Mesendoderm (in vitro differentiated cells): ENCODE results near the gene B3GAT3. TPM values are rescaled to one million over a fixed set of nuclear protein-coding genes. Genes with fewer than 3 reads are reported as not detected.

Source experiments
- DNase-seq: peaks from one replicate; pipeline ENCODE4 v3.0.0; 2013
- H2AK5ac ChIP-seq: 2 replicates; pipeline ENCODE4 v1.6.1; 2013; ENCODE audit warnings: low read length, inconsistent platforms
- H2BK120ac ChIP-seq: 2 replicates; pipeline ENCODE4 v1.6.1; 2013; ENCODE audit warnings: low read depth, mild to moderate bottlenecking, low read length, moderate library complexity, mixed read lengths
- H2BK15ac ChIP-seq: replicated peaks from 2 replicates; pipeline ENCODE4 v1.6.1; 2013; ENCODE audit warnings: low read depth, mild to moderate bottlenecking, moderate library complexity
- H2BK5ac ChIP-seq: 2 replicates; pipeline ENCODE4 v1.6.1; 2013; ENCODE audit warnings: low read length, inconsistent platforms
- H3K18ac ChIP-seq: 2 replicates; pipeline ENCODE4 v1.6.1; 2013; ENCODE audit warnings: mild to moderate bottlenecking, low read length, mixed read lengths
- H3K23ac ChIP-seq: one replicate; pipeline ENCODE4 v1.6.1; 2013; ENCODE audit warnings: low read length
- H3K27ac ChIP-seq: 2 replicates; pipeline ENCODE4 v1.5.1; 2013; ENCODE audit warnings: low read depth, mild to moderate bottlenecking, inconsistent platforms, low read length, moderate library complexity
- H3K27me3 ChIP-seq: 2 replicates; pipeline ENCODE4 v1.6.1; 2013; ENCODE audit warnings: low read length, control low read depth, mild to moderate bottlenecking, inconsistent platforms; ENCODE audit not compliant: insufficient read depth, poor library complexity
- H3K36me3 ChIP-seq: 2 replicates; pipeline ENCODE4 v1.6.1; 2013; ENCODE audit warnings: low read length, inconsistent platforms; ENCODE audit not compliant: control insufficient read depth, insufficient read depth
- H3K4ac ChIP-seq: one replicate; pipeline ENCODE4 v1.6.1; 2013; ENCODE audit warnings: low read depth, mild to moderate bottlenecking, low read length, moderate library complexity
- H3K4me1 ChIP-seq: 2 replicates; pipeline ENCODE4 v1.6.1; 2013; ENCODE audit warnings: low read depth, low read length, inconsistent platforms; ENCODE audit not compliant: control insufficient read depth
- H3K4me2 ChIP-seq: 2 replicates; pipeline ENCODE4 v1.6.1; 2013; ENCODE audit warnings: low read length
- H3K4me3 ChIP-seq: 2 replicates; pipeline ENCODE4 v1.5.1; 2013; ENCODE audit warnings: mild to moderate bottlenecking, low read length
- H3K56ac ChIP-seq: one replicate; pipeline ENCODE4 v1.6.1; 2013; ENCODE audit warnings: low read length
- H3K79me1 ChIP-seq: 2 replicates; pipeline ENCODE4 v1.6.1; 2013; ENCODE audit warnings: low read length, inconsistent platforms
- H3K79me2 ChIP-seq: 2 replicates; pipeline ENCODE4 v1.6.1; 2013; ENCODE audit warnings: mild to moderate bottlenecking, low read length; ENCODE audit not compliant: control insufficient read depth, insufficient read depth
- H3K9ac ChIP-seq: 2 replicates; pipeline ENCODE4 v1.6.1; 2013; ENCODE audit warnings: low read length, inconsistent platforms
- H4K5ac ChIP-seq: one replicate; pipeline ENCODE4 v1.6.1; 2013; ENCODE audit warnings: low read length
- H4K8ac ChIP-seq: one replicate; pipeline ENCODE4 v1.6.1; 2013; ENCODE audit warnings: low read depth, mild to moderate bottlenecking, control low read depth, low read length, moderate library complexity
- WGBS: extraction: QIAGEN DNeasy Blood & Tissue Kit; methylation state at CpG from one replicate; pipeline ENCODE4 v1.1.7; 2013; ENCODE audit warnings: low lambda C conversion rate, missing lambda C conversion rate; ENCODE audit not compliant: insufficient coverage; ENCODE audit errors: extremely low coverage; 5-methylcytosine and 5-hydroxymethylcytosine counted together
- polyA plus RNA-seq, 2 experiments: library from polyadenylated mRNA; stranded (reverse); fragments of 200-250 nt; gene quantifications; one replicate each; pipeline ENCODE4 v1.2.3, GENCODE V29; 2013

Gene B3GAT3
- polyA plus RNA-seq (2013, experiment 1 of 2), result 7.8 TPM
- polyA plus RNA-seq (2013, experiment 2 of 2), result 7.7 TPM

DNA sequence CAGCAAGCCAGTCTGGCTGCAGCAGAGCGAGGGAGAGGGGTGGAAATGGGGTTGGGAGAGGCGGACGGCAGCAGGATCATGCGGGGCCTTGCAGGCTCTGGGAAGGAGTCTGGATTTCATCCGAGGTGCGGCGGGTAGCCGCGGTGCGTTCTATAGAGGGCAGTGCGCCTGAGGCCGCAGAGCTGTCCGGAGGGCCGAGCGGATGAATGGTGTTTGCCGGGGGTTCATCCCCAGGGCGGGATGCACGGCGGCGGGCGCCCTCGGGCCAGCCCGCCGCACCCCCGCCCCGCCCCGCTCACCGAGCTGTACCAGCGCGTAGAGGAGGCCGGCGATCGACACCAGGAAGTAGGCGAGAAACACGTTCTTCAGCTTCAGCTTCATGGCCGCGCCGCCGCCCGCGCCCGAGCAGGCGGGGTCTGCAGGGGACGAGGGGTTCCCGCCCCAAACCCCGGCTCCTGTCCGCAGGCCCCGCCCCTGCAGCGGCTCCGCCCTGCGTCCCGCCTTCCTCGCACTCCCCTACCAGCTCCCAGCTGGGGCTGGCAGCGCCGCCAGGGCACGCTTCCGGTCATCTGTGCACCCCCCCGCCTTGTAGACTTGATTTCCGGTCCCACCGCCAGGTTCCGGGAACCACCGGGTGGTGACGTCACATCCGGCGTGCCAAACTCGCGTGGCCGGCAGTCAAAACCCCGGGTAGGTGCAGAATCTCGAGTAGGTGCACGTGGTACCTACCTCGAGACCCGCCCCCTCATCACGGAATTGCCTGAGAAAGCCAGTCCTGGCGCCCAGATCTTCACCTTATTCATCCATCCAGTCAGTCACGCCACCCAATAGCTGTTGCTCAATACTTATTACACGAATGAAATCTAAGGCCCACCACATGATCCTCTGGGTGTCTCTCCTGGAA, at the start of gene B3GAT3:
TSS of gene B3GAT3 (minus strand) at position 420 of the 904 bp plus-strand sequence. CDS start at position 381, 39 bp downstream.
- Histone ChIP-seq H3K27ac (peak within 1 kb of the TSS; percentile 85), H3K27me3 (no peaks in the 10 kb centered on the region), H3K4me2 (peak within 1 kb of the TSS; percentile 53), H3K4ac (peak within 1 kb of the TSS; percentile 77), H4K8ac (peak within 1 kb of the TSS; percentile 14), H3K79me1 (no peaks in the 10 kb centered on the region), H3K4me3 (peak within 1 kb of the TSS; percentile 94), H3K18ac (peak within 1 kb of the TSS; percentile 86), H3K56ac (peak within 1 kb of the TSS; percentile 96), H3K23ac (no peak within 1 kb of the TSS), H4K5ac (no peak within 1 kb of the TSS), H2AK5ac (peak within 1 kb of the TSS; percentile 7), H2BK120ac (peak within 1 kb of the TSS; percentile 29), H2BK5ac (peak within 1 kb of the TSS; percentile 56), H3K36me3 (peaks cover 15% of the 10 kb centered on the region), H3K79me2 (no peaks in the 10 kb centered on the region), H3K9ac (peak within 1 kb of the TSS; percentile 98), H2BK15ac (no peak within 1 kb of the TSS), H3K4me1 (peaks cover 2% of the 10 kb centered on the region)
- peak; percentile 99 for DNase-seq
- WGBS, result no CpG with 5 or more reads among the region's 77 CpGs

DNA sequence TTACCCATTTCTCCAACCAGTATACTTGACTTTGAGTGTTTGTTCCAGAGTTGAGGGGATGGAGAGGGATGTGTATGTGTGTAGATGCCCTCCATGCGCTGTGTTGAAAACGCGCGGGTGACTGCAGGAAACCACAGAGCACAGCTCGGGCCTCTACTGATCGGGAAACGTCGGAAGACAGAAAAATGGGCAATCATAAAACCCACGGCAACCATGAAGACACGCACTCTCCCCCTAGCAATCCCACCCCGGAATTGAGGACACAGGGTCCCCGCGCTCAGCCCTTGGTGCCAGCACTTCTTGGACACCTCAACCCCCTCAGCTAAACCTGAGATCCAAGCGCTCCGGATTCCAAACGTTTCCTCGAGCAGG, 49.4 kb upstream of the B3GAT3 start:
- H3K36me3 ChIP-seq, result peaks cover under 1% of the 10 kb centered on the region
- no peak overlapping the region for H2BK5ac ChIP-seq
- no peak overlapping the region for H2AK5ac ChIP-seq
- H3K79me1 ChIP-seq, result peaks cover 12% of the 10 kb centered on the region
- DNase-seq, result no peak
- peak overlapping the region; percentile 72 for H3K4me3 ChIP-seq
- peaks cover 17% of the 10 kb centered on the region for H3K79me2 ChIP-seq
- peak overlapping the region; percentile 100 for H3K56ac ChIP-seq
- peak overlapping the region; percentile 87 for H3K27ac ChIP-seq
- no CpG with 5 or more reads among the region's 17 CpGs for WGBS
- H4K8ac ChIP-seq, result no peak overlapping the region
- peak overlapping the region; percentile 51 for H3K18ac ChIP-seq
- no peak overlapping the region for H2BK15ac ChIP-seq
- H3K27me3 ChIP-seq, result no peaks in the 10 kb centered on the region
- H3K4me2 ChIP-seq, result peak overlapping the region; percentile 70
- H4K5ac ChIP-seq, result peak overlapping the region; percentile 71
- H2BK120ac ChIP-seq, result no peak overlapping the region
- peak overlapping the region; percentile 98 for H3K9ac ChIP-seq
- no peak overlapping the region for H3K23ac ChIP-seq
- H3K4me1 ChIP-seq, result no peaks in the 10 kb centered on the region
- peak overlapping the region; percentile 87 for H3K4ac ChIP-seq

DNA sequence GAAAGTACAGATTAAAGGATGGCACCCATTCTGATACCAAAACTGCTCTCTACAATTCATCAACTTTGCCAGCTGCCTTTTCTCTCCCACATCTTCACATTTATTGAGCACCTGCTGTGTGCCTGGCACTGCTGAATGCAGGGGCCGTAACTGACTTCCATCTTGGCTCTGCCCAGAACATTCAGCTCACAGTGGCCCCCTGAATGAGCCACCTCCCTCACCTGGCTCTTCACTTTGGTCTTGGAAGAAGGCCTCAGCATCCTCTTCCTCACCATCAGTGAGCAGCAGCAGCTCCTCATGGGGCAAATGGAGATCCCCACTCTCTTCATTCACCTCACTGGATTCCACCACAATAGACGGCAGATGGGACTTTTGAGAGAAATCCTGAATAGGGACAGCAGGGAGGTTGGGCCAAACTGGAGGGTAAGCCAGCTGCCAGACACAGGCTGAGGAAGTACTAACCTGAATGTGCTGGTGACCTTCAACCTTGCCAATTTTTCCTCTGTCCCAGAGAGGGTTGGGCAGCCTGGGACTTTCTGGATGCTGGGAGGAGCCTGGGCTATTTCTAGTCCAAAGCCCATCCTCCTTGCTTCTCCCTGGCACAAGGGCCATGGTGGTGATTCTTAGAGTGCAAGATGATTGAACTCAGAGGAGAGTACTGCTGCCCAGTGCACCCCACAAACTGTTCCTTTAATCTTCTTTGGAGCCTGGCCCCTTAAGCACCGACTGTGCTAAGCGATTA, 47.8 kb upstream of the B3GAT3 start:
- peaks cover 13% of the 10 kb centered on the region for H3K79me1 ChIP-seq
- no peak overlapping the region for H3K23ac ChIP-seq
- no peak overlapping the region for H3K4me2 ChIP-seq
- H4K8ac ChIP-seq, result no peak overlapping the region
- WGBS, result no CpG with 5 or more reads among the region's 4 CpGs
- peaks cover 28% of the 10 kb centered on the region for H3K79me2 ChIP-seq
- no peak overlapping the region for H3K27ac ChIP-seq
- DNase-seq, result peak; percentile 52
- H3K4me1 ChIP-seq, result no peaks in the 10 kb centered on the region
- no peak overlapping the region for H2BK5ac ChIP-seq
- no peak overlapping the region for H3K4me3 ChIP-seq
- H3K4ac ChIP-seq, result no peak overlapping the region
- H4K5ac ChIP-seq, result no peak overlapping the region
- H3K56ac ChIP-seq, result peak overlapping the region; percentile 30
- no peaks in the 10 kb centered on the region for H3K27me3 ChIP-seq
- no peaks in the 10 kb centered on the region for H3K36me3 ChIP-seq
- H2AK5ac ChIP-seq, result no peak overlapping the region
- H2BK120ac ChIP-seq, result no peak overlapping the region
- H3K18ac ChIP-seq, result no peak overlapping the region
- no peak overlapping the region for H2BK15ac ChIP-seq
- H3K9ac ChIP-seq, result peak overlapping the region; percentile 19

DNA sequence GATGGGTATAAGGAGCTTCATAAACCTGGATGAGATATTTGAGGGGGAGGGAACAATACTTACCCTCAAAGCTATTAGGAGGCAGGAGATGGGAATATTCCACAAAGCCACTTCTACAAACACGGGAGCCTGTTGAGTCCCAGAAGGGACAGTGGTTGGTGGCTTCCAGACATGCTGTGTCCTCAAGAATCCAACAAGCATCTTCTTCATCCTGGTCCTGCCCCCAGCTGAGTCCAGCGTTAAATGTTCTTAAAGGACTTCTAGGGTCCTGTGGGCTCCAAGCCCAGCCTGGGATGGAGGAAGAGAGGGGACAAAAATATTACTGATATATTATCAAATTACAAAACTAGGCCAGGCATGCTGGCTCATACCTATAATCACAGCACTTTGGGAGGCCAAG, 45.7 kb upstream of the B3GAT3 start:
- Histone ChIP-seq H4K5ac (no peak overlapping the region), H3K4me1 (no peaks in the 10 kb centered on the region), H3K79me2 (peaks cover 33% of the 10 kb centered on the region), H3K27me3 (no peaks in the 10 kb centered on the region), H3K4me3 (no peak overlapping the region), H2BK15ac (no peak overlapping the region), H3K36me3 (peaks cover 1% of the 10 kb centered on the region), H3K56ac (no peak overlapping the region), H3K79me1 (peaks cover 13% of the 10 kb centered on the region), H3K18ac (no peak overlapping the region), H2BK5ac (no peak overlapping the region), H3K27ac (no peak overlapping the region), H3K4me2 (no peak overlapping the region), H4K8ac (no peak overlapping the region), H3K9ac (peak overlapping the region; percentile 96), H3K23ac (no peak overlapping the region), H2AK5ac (no peak overlapping the region), H3K4ac (no peak overlapping the region), H2BK120ac (no peak overlapping the region)
- no peak for DNase-seq
- no CpG with 5 or more reads among the region's 2 CpGs for WGBS

DNA sequence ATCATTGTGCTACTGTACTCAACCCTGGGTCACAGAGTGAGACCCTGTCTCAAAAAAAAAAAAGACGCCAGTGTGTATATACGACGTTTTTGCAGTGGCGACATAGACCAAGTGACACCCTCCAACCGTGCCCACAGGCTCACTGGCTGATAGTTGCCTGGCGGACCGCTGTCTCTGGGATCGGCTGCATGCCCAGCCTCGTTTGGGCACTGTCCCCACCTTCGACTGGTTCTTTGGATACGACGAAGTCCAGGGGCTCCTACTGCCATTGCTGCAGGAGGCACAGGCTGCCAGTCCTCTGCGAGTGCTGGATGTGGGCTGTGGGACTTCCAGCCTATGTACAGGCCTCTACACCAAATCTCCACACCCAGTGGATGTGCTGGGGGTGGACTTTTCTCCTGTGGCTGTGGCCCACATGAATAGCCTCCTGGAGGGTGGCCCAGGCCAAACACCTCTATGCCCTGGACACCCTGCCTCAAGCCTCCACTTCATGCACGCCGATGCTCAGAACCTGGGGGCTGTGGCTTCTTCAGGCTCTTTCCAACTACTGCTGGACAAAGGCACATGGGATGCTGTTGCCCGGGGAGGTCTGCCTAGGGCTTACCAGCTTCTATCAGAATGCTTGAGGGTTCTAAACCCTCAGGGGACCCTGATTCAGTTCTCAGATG, 44.6 kb upstream of the B3GAT3 start:
- Histone ChIP-seq H4K5ac (no peak overlapping the region), H2BK15ac (no peak overlapping the region), H3K36me3 (peaks cover 4% of the 10 kb centered on the region), H3K23ac (peak overlapping the region; percentile 54), H3K9ac (peak overlapping the region; percentile 96), H3K4me3 (peak overlapping the region; percentile 80), H3K27ac (peak overlapping the region; percentile 25), H3K79me2 (peaks cover 33% of the 10 kb centered on the region), H4K8ac (no peak overlapping the region), H3K79me1 (peaks cover 15% of the 10 kb centered on the region), H2AK5ac (no peak overlapping the region), H3K18ac (no peak overlapping the region), H3K27me3 (no peaks in the 10 kb centered on the region), H2BK120ac (no peak overlapping the region), H2BK5ac (peak overlapping the region; percentile 18), H3K4me2 (peak overlapping the region; percentile 69), H3K4ac (peak overlapping the region; percentile 38), H3K4me1 (no peaks in the 10 kb centered on the region), H3K56ac (peak overlapping the region; percentile 96)
- WGBS, result no CpG with 5 or more reads among the region's 16 CpGs
- no peak for DNase-seq
